WTC11 (cell line): ENCODE data around the gene AFF3.

ENCODE experiments used
- ATF3 ChIP-seq: sonication (generic); formaldehyde crosslinking; conservative IDR thresholded peaks from 2 replicates; pipeline ENCODE4 v1.8.1; 2022; ENCODE audit warnings: mild to moderate bottlenecking, missing genetic modification reagents
- FOXK1 ChIP-seq: sonication (generic); formaldehyde crosslinking; IDR thresholded peaks from 2 replicates; pipeline ENCODE4 v1.8.0; 2022; ENCODE audit warnings: mild to moderate bottlenecking, moderate library complexity, missing genetic modification reagents

GRCh38 chr2:99554871-99555270 is 587.5 kb downstream of the AFF3 start:
- TF ChIP-seq FOXK1 (CRISPR knock-in tag) (no peak), ATF3 (CRISPR knock-in tag) (no peak)
